GM19455 (cell line): Measurements from ENCODE around the gene TSR1.
A peak's percentile ranks its signal among the peaks of the same experiment; 100 is the strongest.
"Not testable (repeated sequence)": the region's sequence is repeated elsewhere in the genome, so short reads cannot be mapped to it uniquely, and the experiment has no call there.

Source experiments
- ATAC-seq: cut with Tn5 transposase; IDR thresholded peaks from one replicate; pipeline ENCODE4 v1.9.1; 2021; ENCODE audit not compliant: unreplicated experiment

The TSR1 gene

GRCh38 chr17:2338315-2338657, 2.0 kb upstream of the TSR1 start:
- no peak for ATAC-seq

- ATAC-seq: peak; percentile 29
These were observed 1.5 kb upstream of the TSR1 start for GRCh38 chr17:2337544-2338314.

GRCh38 chr17:2336852-2337543, 741 bp upstream of the TSR1 start, which contains the start of gene SGSM2:
Gene SGSM2, plus strand, starts transcription at chr17:2337501. Its CDS starts 188 bp downstream, at chr17:2337689.
- ATAC-seq: peak; percentile 17

GRCh38 chr17:2335726-2336214, 487 bp downstream of the TSR1 start:
- ATAC-seq: no peak

- no peak for ATAC-seq
These were observed 5.0 kb downstream of the TSR1 start for GRCh38 chr17:2331303-2331702.

GRCh38 chr17:2323629-2324314, 12.5 kb downstream of the TSR1 start:
- no peak for ATAC-seq

- no peak for ATAC-seq
These were observed 14.9 kb downstream of the TSR1 start for GRCh38 chr17:2321399-2321798.

GRCh38 chr17:2319051-2319450, 17.2 kb downstream of the TSR1 start:
- no peak for ATAC-seq

- no peak for ATAC-seq
These were observed 18.5 kb downstream of the TSR1 start for GRCh38 chr17:2317796-2318195.

- ATAC-seq: not testable (repeated sequence)
These were observed 19.4 kb downstream of the TSR1 start for GRCh38 chr17:2316916-2317205.

- no peak for ATAC-seq
These were observed 23.5 kb downstream of the TSR1 start for GRCh38 chr17:2312736-2313135.

- ATAC-seq: no peak
These were observed 26.7 kb downstream of the TSR1 start for GRCh38 chr17:2309338-2310154.

- no peak for ATAC-seq
These were observed 31.3 kb downstream of the TSR1 start for GRCh38 chr17:2304931-2305330.

GRCh38 chr17:2303204-2304188, 32.8 kb downstream of the TSR1 start, which contains the start of the genes SMG6 and SRR:
Gene SMG6, minus strand, starts transcription at chr17:2303785. Its CDS starts 65 bp downstream, at chr17:2303720.
Gene SRR, plus strand, starts transcription at chr17:2303950. Its CDS starts 11,611 bp downstream, at chr17:2315561.
- peak; percentile 87 for ATAC-seq

GRCh38 chr17:2302778-2303203, 33.5 kb downstream of the TSR1 start:
- peak; percentile 3 for ATAC-seq

GRCh38 chr17:2299756-2300155, 36.5 kb downstream of the TSR1 start:
- no peak for ATAC-seq

- ATAC-seq: no peak
These were observed 37.1 kb downstream of the TSR1 start for GRCh38 chr17:2299136-2299535.

GRCh38 chr17:2297023-2297422, 39.2 kb downstream of the TSR1 start:
- ATAC-seq: no peak

- no peak for ATAC-seq
These were observed 40.7 kb downstream of the TSR1 start for GRCh38 chr17:2295575-2295974.

- no peak for ATAC-seq
These were observed 44.2 kb downstream of the TSR1 start for GRCh38 chr17:2292100-2292499.
